Stimulated activated CD4-positive, alpha-beta T cell treated with anti-CD3 and anti-CD28 coated beads, TNF-alpha, amount 100 ng/mL, for 4 hours (primary cell): ENCODE measurements around the gene ARHGAP45.

Experiments used
- DNase-seq, 3 experiments: peaks; one replicate each; pipeline ENCODE4 v3.0.0-alpha.2; 2020; ENCODE audit warnings: low read depth in 3 of 3

The ARHGAP45 gene

GRCh38 chr19:1070931-1071791, 4.2 kb downstream of the ARHGAP45 start:
- DNase-seq, result no peak

DNA sequence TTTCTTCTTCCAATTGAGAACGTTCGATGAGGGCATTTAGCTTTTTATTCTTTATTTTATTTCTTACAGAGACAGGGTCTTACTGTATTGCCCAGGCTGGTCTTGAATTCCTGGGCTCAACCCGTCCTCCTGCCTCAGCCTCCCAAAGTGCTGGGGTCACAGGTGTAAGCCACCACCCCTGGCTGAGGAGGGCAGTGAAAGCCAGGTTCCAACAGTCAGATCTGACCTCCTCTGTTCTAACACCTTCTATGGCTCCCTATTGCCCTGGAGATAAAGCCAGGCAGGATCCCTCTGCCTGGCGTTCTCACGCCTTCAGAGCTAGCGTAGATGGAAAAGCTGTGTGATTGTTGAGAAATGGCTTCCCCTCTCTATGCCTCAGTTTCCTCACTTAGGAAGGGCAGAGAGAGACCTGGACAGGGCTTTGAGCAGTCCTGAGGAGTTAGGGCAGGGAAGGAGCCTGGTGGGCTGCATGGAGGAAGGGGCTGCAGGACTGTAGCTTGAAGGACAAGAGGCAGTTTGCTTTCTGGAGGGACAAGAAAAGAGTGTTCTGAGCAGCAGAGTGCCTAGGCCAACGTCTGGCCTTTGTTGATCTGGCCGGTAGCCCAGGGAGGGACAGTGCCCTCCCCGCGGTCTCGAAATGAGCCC, 5.5 kb downstream of the ARHGAP45 start:
- no peak for DNase-seq

- DNase-seq, result no peak
Observed at GRCh38 chr19:1073063-1073955, 6.3 kb downstream of the ARHGAP45 start.

DNA sequence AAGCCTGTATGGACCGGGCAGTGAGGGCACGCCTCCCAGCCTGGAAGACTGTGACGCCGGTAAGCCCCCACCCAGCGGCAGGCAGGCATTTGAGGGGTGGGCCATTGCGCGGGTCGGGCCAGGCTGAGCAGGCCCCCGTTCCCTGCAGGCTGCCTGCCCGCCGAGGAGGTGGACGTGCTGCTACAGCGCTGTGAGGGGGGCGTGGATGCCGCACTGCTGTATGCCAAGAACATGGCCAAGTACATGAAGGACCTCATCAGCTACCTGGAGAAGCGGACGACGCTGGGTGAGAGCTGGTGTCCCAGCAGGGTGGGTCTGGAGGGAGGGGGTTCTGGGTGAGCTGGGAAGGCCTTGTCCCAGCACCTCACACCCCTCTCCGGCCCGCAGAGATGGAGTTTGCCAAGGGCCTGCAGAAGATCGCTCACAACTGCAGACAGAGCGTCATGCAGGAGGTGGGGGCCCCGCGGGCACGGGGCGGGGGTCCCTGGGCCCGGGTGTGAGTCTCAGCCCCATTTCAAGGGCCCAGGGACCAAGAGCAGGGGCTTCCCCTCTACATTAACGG, 7.1 kb downstream of the ARHGAP45 start:
- no peak for DNase-seq

DNA sequence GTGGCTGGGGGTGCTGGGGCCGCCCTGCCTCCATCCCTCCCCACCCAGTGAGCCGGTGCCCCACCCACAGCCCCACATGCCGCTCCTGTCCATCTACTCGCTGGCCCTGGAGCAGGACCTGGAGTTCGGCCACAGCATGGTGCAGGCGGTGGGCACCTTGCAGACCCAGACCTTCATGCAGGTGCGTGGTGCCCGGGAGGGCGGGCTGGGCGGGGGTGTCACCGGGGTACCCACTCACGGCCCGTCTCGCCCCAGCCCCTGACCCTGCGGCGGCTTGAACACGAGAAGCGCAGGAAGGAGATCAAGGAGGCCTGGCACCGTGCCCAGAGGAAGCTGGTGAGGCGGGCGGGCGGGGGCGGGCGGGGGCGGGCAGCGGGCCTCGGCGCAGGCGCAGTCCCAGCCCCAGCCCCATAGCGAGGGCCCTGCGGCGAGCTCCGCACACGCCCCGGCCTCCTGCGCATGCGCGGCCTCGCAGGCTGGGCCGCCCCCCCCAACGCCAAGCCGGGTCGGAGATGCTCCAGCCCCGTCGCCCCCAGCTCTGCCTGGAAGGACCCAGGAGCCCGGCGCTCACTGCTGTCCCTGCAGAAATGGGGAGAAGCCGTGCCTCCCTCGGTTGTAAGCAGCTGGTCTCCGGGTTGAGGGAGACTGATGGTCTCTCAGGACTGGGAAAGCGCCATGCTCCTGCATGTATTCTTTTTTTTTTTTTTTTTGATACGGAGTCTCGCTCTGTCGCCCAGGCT, 7.7 kb downstream of the ARHGAP45 start:
- peak; percentile 77 to 93 (median 80) for DNase-seq

GRCh38 chr19:1076046-1076386, 9.0 kb downstream of the ARHGAP45 start:
- DNase-seq, result no peak

DNA sequence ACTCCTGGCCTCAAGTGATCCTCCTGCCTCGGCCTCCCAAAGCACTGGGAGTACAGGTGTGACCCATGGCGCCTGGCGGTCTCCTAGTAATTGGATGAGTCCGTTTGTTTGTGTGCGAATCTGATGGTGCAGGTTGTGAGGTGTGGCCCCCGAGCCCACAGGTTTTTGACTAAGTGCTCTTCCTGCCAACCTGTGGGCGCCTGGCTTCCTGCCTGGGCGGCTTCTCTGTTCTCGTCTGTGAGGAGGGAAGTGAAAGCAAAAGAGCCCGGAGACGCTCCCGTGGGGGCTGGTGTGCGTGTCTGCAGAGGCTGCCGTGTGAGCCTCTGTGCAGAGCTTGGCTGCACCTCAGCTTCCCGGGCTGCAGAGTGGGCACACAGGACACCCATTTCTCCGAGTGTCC, 10.0 kb downstream of the ARHGAP45 start:
- peak; percentile 74 to 92 (median 84) for DNase-seq

- no peak for DNase-seq
Observed at GRCh38 chr19:1079566-1080111, 12.7 kb downstream of the ARHGAP45 start.

- DNase-seq, result no peak
Observed at GRCh38 chr19:1080360-1081161, 13.6 kb downstream of the ARHGAP45 start.

DNA sequence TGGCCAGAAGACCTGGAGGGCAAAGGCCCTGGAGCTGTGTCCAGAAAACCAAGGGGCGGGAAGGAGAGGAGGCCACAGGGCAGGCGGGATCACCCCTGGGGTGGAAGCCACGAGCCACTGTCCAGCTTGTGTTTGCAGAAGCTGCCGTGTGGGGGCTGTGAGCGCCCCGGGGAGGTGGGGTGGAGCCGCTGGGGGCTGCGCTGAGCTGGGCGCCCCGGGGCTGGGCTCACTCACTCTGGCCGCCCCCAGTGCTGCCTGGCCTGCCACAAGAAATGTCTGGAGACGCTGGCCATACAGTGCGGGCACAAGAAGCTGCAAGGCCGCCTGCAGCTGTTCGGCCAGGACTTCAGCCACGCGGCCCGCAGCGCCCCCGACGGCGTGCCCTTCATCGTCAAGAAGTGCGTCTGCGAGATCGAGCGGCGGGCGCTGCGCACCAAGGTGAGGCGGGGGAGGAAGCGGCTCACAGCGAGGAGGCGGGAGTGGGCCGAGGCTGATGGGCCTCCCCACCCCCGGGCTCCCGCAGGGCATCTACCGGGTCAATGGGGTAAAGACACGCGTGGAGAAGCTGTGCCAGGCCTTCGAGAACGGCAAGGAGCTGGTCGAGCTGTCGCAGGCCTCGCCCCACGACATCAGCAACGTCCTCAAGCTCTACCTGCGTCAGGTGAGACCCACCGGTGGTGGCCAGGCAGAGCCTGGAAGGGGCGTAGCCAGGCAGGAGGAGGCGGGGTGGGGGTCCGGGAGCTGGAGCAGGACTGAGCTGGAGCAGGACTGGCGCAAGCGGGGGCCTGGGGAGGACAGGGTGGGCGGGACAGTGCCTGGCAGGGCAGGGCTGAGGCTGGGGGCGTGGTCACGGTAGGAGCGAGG, 14.6 kb downstream of the ARHGAP45 start:
- DNase-seq, result no peak

GRCh38 chr19:1082165-1082927, 15.4 kb downstream of the ARHGAP45 start:
- peak in 2 of 3 experiments; percentile 54 to 60 for DNase-seq

GRCh38 chr19:1082928-1083816, 16.2 kb downstream of the ARHGAP45 start:
- no peak for DNase-seq

DNA sequence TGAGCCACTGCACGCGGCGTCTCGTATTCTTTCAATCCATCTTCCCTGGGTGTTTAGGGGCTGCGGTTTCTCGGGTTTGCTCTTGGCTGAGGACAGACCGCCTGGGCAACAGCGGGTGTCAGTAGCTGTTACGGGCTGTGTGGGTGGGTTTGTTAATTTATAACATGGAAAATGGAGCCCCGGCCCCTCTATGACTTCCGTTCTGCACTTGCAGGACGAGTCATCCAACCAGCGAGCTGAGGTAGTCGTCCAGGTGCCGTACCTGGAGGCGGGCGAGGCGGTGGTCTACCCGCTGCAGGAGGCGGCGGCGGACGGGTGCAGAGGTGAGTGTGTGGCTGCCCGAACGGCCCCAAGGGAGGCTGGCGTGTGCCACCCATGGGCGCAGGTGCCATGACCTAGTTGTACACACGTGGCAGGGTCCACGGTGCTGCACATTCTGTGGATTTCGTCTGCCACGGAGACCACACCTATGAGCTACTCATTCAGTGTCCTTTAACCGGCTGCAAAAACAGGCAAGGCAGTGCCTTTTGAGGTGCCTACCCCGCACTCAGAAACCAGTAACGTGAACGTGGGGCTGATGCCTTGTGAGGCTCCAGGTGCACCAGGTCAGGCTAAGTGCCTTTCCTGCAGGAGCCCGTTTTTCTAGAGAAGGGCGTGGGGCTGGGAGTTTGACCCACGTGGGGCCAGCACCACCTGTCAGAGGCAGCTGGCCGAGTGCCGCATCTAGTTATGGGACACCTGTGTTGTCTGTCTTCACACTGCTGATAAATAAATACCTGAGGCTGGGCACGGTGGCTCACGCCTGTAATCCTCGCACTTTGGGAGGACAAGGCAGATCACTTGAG, 17.3 kb downstream of the ARHGAP45 start:
- no peak for DNase-seq

DNA sequence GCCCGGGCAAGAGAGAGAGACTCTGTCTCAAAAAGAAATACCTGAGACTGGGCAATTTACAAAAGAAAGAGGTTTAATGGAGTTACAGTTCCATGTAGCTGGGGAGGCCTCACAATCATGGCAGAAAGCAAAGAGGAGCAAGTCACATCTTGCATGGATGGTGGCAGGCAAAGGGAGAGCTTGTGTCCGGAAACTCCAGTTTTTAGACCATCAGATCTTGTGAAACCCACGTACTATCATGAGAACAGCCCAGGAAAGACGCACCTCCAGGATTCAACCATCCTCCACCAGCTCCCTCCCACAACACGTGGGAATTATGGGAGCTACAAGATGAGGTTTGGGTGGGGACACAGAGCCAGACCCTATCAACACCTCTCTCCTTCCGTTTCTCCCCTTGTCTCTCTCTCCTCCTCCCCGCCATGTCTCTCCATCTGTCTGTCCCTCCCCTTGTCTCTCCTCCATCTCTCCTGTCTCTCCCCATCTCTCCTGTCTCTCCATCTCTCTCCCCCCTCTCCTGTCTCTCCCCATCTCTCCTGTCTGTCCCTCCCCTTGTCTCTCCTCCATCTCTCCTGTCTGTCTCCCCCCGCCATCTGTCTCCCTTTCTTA, 18.2 kb downstream of the ARHGAP45 start:
- no peak for DNase-seq

DNA sequence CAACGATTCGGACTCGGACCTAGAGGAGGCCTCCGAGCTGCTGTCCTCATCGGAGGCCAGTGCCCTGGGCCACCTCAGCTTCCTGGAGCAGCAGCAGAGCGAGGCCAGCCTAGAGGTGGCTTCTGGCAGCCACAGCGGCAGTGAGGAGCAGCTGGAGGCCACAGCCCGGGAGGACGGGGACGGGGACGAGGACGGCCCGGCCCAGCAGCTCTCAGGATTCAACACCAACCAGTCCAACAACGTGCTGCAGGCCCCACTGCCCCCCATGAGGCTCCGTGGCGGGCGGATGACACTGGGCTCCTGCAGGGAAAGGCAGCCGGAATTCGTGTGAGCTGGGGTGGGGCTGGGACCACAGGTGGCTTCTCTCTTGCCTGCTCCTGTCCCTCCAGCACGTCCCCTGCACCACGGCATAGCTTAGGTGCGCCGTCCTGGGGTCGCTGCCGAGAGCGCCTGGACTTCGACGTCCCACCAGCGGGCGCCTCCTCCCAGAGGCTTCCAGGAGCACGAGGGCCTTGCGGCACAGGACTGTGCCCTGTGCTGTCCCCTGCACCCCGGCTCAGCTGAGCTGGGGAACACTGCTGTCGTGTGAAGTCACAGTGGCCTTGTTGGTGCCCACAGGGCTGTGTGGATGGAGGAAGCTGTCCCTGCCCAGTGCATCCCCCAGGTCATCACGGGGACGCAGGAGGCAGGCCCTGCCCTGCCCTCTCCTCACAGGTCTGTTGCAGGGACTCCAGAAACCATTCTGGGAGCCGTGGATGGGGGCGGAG, 18.9 kb downstream of the ARHGAP45 start:
- no peak for DNase-seq
